Left ventricle myocardium inferior (tissue), 1 donor: Measurements from ENCODE around the gene OR4K1. TPM values are rescaled to one million over a fixed set of nuclear protein-coding genes. Genes with fewer than 3 reads are reported as not detected.

Source experiments
- DNase-seq: peaks from one replicate; pipeline ENCODE4 v3.0.0-alpha.2; 2020
- H3K27ac ChIP-seq: fragments of 200-600 bp; replicated peaks from 2 replicates; pipeline ENCODE4 v1.8.0; 2021
- H3K27me3 ChIP-seq: fragments of 200-600 bp; 2 replicates; pipeline ENCODE4 v1.8.0; 2021; ENCODE audit warnings: low read depth
- H3K36me3 ChIP-seq: fragments of 200-600 bp; 2 replicates; pipeline ENCODE4 v1.8.0; 2021
- H3K4me1 ChIP-seq: fragments of 200-600 bp; 2 replicates; pipeline ENCODE4 v1.8.0; 2021
- H3K4me3 ChIP-seq: fragments of 200-600 bp; 2 replicates; pipeline ENCODE4 v1.8.0; 2021; ENCODE audit warnings: mild to moderate bottlenecking, moderate library complexity
- H3K9me3 ChIP-seq: fragments of 200-600 bp; replicated peaks from 2 replicates; pipeline ENCODE4 v1.8.0; 2021
- CTCF ChIP-seq: fragments of 200-600 bp; IDR thresholded peaks from 2 replicates; pipeline ENCODE4 v1.8.0; 2021; ENCODE audit warnings: antibody characterized with exemption, mild to moderate bottlenecking, borderline replicate concordance
- intact Hi-C: fragments of 100-400 bp; cut with micrococcal nuclease; formaldehyde crosslinking; loops from one replicate; pipeline ENCODE4 v1.11.0; 2022
- long read RNA-seq: library from polyadenylated mRNA; unstranded; transcript quantifications from one replicate; pipeline ENCODE4 v2.0.0, GENCODE V29; 2021
- total RNA-seq: library from RNA; stranded (reverse); fragmentation: NEBNext Ultra II Directional; extraction: Animal tissue kit (Norgen Biotek cat#: 25700); gene quantifications from one replicate; pipeline ENCODE4 v1.2.1, GENCODE V29; 2021
- donor health status: DM: no; HTN: yes; CAD: no; lungs with severe emphysema.

Gene OR4K1
- total RNA-seq, result not detected
- long read RNA-seq, result 0 reads

GRCh38 chr14:19930617-19931016 lies at the start of gene OR4K1:
OR4K1 (plus strand) TSS chr14:19930917; CDS start chr14:19935667, 4,750 bp downstream.
- TF ChIP-seq CTCF, result no peak
- Histone ChIP-seq H3K9me3 (no peaks in the 10 kb centered on the region), H3K4me1 (no peaks in the 10 kb centered on the region), H3K4me3 (no peak within 1 kb of the TSS), H3K27me3 (no peaks in the 10 kb centered on the region), H3K27ac (no peak within 1 kb of the TSS), H3K36me3 (no peaks in the 10 kb centered on the region)
- DNase-seq, result no peak
- intact Hi-C loops, result no loop called here

- no peak for TF ChIP-seq CTCF
- DNase-seq, result no peak
- peaks cover 89% of the 10 kb centered on the region for H3K9me3 ChIP-seq
- no peaks in the 10 kb centered on the region for H3K4me1 ChIP-seq
- H3K27me3 ChIP-seq, result no peaks in the 10 kb centered on the region
- H3K36me3 ChIP-seq, result no peaks in the 10 kb centered on the region
- H3K27ac ChIP-seq, result no peak overlapping the region
- no peak overlapping the region for H3K4me3 ChIP-seq
- intact Hi-C loops, result no loop called here
Measured at GRCh38 chr14:19895282-19895681, 35.4 kb upstream of the OR4K1 start.

GRCh38 chr14:19900999-19901398 lies 29.7 kb upstream of the OR4K1 start:
- Histone ChIP-seq H3K27ac (no peak overlapping the region), H3K4me3 (no peak overlapping the region), H3K9me3 (peaks cover 42% of the 10 kb centered on the region), H3K27me3 (no peaks in the 10 kb centered on the region), H3K36me3 (no peaks in the 10 kb centered on the region), H3K4me1 (no peaks in the 10 kb centered on the region)
- no peak for TF ChIP-seq CTCF
- no peak for DNase-seq
- intact Hi-C loops, result no loop called here

GRCh38 chr14:19902409-19902808 lies 28.3 kb upstream of the OR4K1 start:
- Histone ChIP-seq H3K9me3 (peaks cover 32% of the 10 kb centered on the region), H3K4me3 (no peak overlapping the region), H3K27ac (no peak overlapping the region), H3K27me3 (no peaks in the 10 kb centered on the region), H3K36me3 (no peaks in the 10 kb centered on the region), H3K4me1 (no peaks in the 10 kb centered on the region)
- intact Hi-C loops, result no loop called here
- DNase-seq, result no peak
- no peak for TF ChIP-seq CTCF

GRCh38 chr14:19906665-19907064 lies 24.1 kb upstream of the OR4K1 start:
- H3K4me1 ChIP-seq, result no peaks in the 10 kb centered on the region
- no peak overlapping the region for H3K4me3 ChIP-seq
- H3K36me3 ChIP-seq, result no peaks in the 10 kb centered on the region
- H3K27ac ChIP-seq, result no peak overlapping the region
- no peaks in the 10 kb centered on the region for H3K27me3 ChIP-seq
- peaks cover 13% of the 10 kb centered on the region for H3K9me3 ChIP-seq
- no peak for DNase-seq
- intact Hi-C loops, result no loop called here
- TF ChIP-seq CTCF, result no peak

- intact Hi-C loops, result no loop called here
- TF ChIP-seq CTCF, result no peak
- H3K9me3 ChIP-seq, result peaks cover 16% of the 10 kb centered on the region
- H3K4me1 ChIP-seq, result no peaks in the 10 kb centered on the region
- no peaks in the 10 kb centered on the region for H3K27me3 ChIP-seq
- DNase-seq, result no peak
- no peak overlapping the region for H3K27ac ChIP-seq
- no peak overlapping the region for H3K4me3 ChIP-seq
- no peaks in the 10 kb centered on the region for H3K36me3 ChIP-seq
Measured at GRCh38 chr14:19911114-19911513, 19.6 kb upstream of the OR4K1 start.
